Naive thymus-derived CD8-positive, alpha-beta T cell (primary cell): ENCODE data around the gene KANSL3. TPM values are rescaled to one million over a fixed set of nuclear protein-coding genes. Genes with fewer than 3 reads are reported as not detected.

Source experiments
- ATAC-seq, 2 donors: fragments of 150-1000 bp; cut with Tn5 transposase in 1 of 2; sonication (Bioruptor Pico), chemical (Tn5 transposase) in 1 of 2; 1 replicate in 1 of 2; 2 replicates in 1 of 2; pipeline ENCODE4 v1.10.0; 2021; ENCODE audit warnings: mild to moderate bottlenecking in 2 of 2, moderate library complexity in 2 of 2
- POLR2A ChIA-PET: fragments of 350-600 bp; sonication (Branson Sonifier 250); formaldehyde crosslinking; loops from one replicate; lab custom pipeline; 2021; ENCODE audit warnings: antibody characterized with exemption; lab: Charles Lee
- DNase-seq, 10 donors: peaks; one replicate each; pipeline versions ENCODE4 v3.0.0 to v3.0.0-alpha.2; 2020 to 2022
- H3K27ac Mint-ChIP-seq, 10 donors: one replicate each; pipeline ENCODE4 v1.8.0; 2020 to 2022; ENCODE audit warnings: mild to moderate bottlenecking in 10 of 10, mixed read lengths in 10 of 10, moderate library complexity in 4 of 10, inconsistent platforms in 1 of 10
- H3K27me3 Mint-ChIP-seq, 5 donors: one replicate each; pipeline ENCODE4 v1.8.0; 2021 to 2022; ENCODE audit warnings: mixed read lengths in 5 of 5
- H3K36me3 Mint-ChIP-seq, 3 donors: one replicate each; pipeline ENCODE4 v1.8.0; 2020 to 2022; ENCODE audit warnings: mixed read lengths in 3 of 3, mild to moderate bottlenecking in 2 of 3, inconsistent platforms in 1 of 3
- H3K4me1 Mint-ChIP-seq, 4 donors: one replicate each; pipeline ENCODE4 v1.8.0; 2021 to 2022; ENCODE audit warnings: mixed read lengths in 4 of 4
- H3K4me3 Mint-ChIP-seq, 10 donors: one replicate each; pipeline ENCODE4 v1.8.0; 2020 to 2022; ENCODE audit warnings: mild to moderate bottlenecking in 10 of 10, mixed read lengths in 10 of 10, moderate library complexity in 6 of 10, inconsistent platforms in 1 of 10
- H3K9me3 Mint-ChIP-seq, 9 donors: one replicate each; pipeline ENCODE4 v1.8.0; 2020 to 2022; ENCODE audit warnings: mixed read lengths in 9 of 9, mild to moderate bottlenecking in 3 of 9, inconsistent platforms in 1 of 9, moderate library complexity in 1 of 9
- polyA plus RNA-seq, 3 donors: library from polyadenylated mRNA; unstranded; fragments of 300-500 nt; fragmentation: Illumina TruSeq; gene quantifications; one replicate each; pipeline ENCODE4 v1.2.3, GENCODE V29; 2021
- total RNA-seq, 8 experiments: library from RNA in 2 of 8; stranded (reverse) in 2 of 8; gene quantifications; one replicate each; pipeline ENCODE4 v1.2.3 and lab custom pipeline; 2021 to 2026

The KANSL3 gene
- total and polyA plus RNA-seq, 5 experiments from 2014 or later = 8.3 to 61.8 (median 18.2) TPM

DNA sequence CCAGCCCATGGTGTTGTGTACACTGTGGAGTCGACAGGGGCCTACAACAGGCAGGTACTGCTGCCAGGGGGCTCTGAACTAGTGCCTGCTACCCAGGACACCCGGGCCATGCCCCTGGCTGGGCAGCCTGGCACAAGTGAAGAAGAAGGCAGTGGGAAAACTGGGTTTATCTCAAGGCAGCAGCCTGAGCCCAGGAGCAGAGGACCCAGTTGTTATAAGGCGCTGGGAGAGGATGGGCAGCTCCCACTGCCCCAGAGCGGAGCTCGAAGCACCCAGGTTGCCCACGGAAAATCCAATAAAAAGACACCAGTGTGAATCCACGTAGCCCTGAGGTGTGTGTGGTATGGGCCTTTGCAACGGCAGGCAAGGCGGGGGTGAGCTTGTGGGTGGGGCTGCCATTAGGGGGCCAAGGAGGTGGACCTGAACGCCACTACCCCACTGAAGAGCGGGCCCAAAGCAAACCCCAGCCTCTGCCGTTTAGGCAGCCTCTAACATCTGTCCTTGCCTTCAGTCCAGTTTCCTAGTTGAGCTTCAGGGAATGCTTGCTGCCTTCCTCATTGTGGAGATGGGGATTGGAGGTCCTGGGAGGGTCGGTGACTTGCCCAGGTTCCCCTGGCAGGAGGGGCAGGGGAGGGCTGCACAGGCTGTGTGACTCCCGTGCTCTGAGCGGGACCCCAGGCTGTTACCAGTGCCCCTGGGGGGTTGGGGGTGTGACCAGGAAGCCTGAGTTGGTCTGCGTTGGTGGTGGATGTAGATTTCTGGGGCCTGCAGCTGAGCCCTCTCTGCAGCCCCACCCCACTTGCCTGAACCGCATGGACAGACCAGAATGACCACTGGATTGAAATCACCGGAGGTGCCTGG, 85.6 kb downstream of the KANSL3 start:
- H3K27me3 Mint-ChIP-seq = no peaks in the 10 kb centered on the region
- H3K4me1 Mint-ChIP-seq = peaks cover 9 to 33% (median 22%) of the 10 kb centered on the region in 4 donors
- peak in 1 of 10 donors; percentile 23 for DNase-seq
- POLR2A ChIA-PET = interaction anchor here (1.9 to 4.2 kb wide), 5 partner anchors 13 to 41 kb away, joined by 6 to 123 read pairs (median 15); partner anchors contain the start of gene ARID5A
- H3K36me3 Mint-ChIP-seq = peaks cover 0 to 23% (median 0%) of the 10 kb centered on the region in 3 donors
- H3K27ac Mint-ChIP-seq = peak overlapping the region in 8 of 10 donors; percentile 39 to 92 (median 77)
- no peaks in the 10 kb centered on the region for H3K9me3 Mint-ChIP-seq
- ATAC-seq = peak in 1 of 2 donors; percentile 16
- H3K4me3 Mint-ChIP-seq = peak overlapping the region in 5 of 10 donors; percentile 6 to 38 (median 26)

DNA sequence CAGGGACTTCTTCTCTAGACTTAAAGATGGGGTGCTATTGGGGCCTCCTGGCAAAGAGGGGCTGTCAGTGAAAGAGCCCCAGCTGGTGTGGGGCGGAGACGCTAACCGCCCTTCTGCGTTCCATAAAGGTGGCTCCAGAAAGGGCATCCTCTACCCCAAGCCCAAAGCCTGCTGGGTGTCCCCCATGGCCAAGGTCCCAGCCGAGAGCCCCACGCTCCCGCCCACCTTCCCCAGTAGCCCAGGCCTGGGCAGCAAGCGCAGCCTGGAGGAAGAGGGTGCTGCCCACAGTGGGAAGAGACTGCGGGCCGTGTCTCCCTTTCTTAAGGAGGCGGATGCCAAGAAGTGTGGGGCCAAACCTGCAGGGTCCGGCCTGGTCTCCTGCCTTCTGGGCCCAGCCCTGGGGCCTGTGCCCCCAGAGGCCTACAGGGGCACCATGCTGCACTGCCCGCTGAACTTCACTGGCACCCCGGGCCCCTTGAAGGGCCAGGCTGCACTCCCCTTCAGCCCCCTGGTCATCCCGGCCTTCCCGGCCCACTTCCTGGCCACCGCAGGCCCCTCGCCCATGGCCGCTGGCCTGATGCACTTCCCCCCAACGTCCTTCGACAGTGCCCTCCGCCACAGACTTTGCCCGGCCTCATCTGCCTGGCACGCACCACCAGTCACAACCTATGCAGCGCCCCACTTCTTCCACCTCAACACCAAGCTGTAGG, 86.4 kb downstream of the KANSL3 start:
- Mint-ChIP-seq H3K9me3 (no peaks in the 10 kb centered on the region), H3K4me1 (peaks cover 15 to 37% (median 24%) of the 10 kb centered on the region in 4 donors), H3K27me3 (no peaks in the 10 kb centered on the region), H3K4me3 (peak overlapping the region in 1 of 10 donors; percentile 15), H3K27ac (peak overlapping the region in 7 of 10 donors; percentile 39 to 85 (median 69)), H3K36me3 (peaks cover 0 to 29% (median 0%) of the 10 kb centered on the region in 3 donors)
- ATAC-seq (no peak), DNase-seq (peak in 1 of 10 donors; percentile 7)
- POLR2A ChIA-PET = interaction anchor here (2.6 to 4.4 kb wide), 3 partner anchors 12 to 17 kb away, joined by 15 to 123 read pairs (median 52); partner anchors contain the start of gene ARID5A

DNA sequence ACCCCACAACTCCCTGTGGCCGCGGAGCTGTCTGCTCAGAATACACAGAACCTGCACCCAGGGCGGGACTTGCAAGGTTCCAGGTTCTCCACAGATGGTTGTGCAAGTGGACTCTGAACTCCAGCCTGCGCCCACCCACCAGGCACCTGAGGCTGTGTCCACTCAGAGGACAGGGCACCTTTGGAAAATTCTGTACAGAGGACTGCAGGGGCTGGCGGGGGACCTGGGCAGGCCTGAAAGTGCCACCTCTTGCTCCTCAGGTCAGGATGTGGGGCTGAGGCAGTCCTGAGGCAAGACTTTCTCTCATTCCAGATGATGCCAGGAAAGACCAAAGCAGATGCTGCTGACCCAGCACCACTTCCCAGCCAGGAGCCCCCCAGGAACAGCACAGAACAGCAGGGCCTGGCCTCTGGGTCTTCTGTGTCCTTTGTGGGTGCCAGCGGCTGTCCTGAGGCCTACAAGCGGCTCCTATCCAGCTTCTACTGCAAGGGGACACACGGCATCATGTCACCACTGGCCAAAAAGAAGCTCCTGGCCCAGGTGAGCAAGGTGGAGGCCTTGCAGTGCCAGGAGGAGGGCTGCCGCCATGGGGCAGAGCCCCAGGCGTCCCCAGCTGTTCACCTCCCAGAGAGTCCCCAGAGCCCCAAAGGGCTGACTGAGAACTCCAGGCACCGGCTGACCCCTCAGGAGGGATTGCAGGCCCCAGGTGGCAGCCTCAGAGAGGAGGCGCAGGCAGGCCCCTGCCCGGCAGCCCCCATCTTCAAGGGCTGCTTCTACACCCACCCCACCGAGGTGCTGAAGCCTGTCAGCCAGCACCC, 87.1 kb downstream of the KANSL3 start:
- Mint-ChIP-seq H3K4me3 (no peak overlapping the region), H3K36me3 (peaks cover 0 to 33% (median 0%) of the 10 kb centered on the region in 3 donors), H3K4me1 (peaks cover 20 to 45% (median 30%) of the 10 kb centered on the region in 4 donors), H3K27ac (peak overlapping the region in 1 of 10 donors; percentile 85), H3K27me3 (no peaks in the 10 kb centered on the region), H3K9me3 (no peaks in the 10 kb centered on the region)
- ATAC-seq (no peak), DNase-seq (peak in 1 of 10 donors; percentile 10)
- POLR2A ChIA-PET = interaction anchor here (1.0 to 4.4 kb wide), 2 partner anchors 12 to 22 kb away, joined by 3 to 52 read pairs; partner anchors contain the start of gene ARID5A

DNA sequence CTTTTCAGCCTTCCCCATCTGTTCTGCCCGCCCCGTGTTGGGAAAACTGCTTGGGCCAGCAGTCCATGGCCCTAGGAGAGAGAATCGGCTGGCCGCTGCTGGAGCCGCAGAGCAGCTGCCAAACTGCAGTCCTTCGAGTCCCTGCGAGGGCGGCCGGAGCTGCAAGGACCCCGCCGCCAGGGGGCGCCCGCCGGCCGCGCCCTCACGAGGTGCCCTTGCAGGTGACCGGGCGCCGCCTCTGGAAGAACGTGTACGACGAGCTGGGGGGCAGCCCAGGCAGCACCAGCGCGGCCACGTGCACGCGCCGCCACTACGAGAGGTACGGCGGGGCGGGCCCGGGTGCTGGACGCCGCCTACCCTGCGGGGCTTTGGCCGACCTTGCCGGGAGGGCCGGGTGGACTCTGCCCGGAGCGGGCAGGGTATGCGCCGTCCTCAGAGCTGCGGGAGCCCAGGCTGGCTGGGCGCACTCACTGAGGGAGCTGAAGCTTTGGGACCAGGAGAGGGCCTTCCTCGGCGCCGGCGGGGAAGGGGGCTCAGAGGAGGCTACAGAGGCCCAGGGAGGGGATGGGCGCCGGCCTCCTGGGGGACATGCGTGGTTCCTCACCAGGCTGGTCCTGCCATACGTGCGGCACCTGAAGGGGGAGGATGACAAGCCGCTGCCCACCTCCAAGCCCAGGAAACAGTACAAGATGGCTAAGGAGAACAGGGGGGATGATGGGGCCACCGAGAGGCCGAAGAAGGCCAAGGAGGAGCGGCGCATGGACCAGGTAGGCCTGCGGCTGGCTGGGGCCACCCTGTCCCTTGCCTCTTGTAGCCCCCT, 87.9 kb downstream of the KANSL3 start:
- Mint-ChIP-seq H3K36me3 (peaks cover 0 to 40% (median 2%) of the 10 kb centered on the region in 3 donors), H3K4me3 (peak overlapping the region in 1 of 10 donors; percentile 18), H3K9me3 (no peaks in the 10 kb centered on the region), H3K4me1 (peaks cover 21 to 51% (median 39%) of the 10 kb centered on the region in 4 donors), H3K27me3 (no peaks in the 10 kb centered on the region), H3K27ac (peak overlapping the region in 2 of 10 donors; percentile 40 to 56)
- POLR2A ChIA-PET = interaction anchor here (1.0 to 4.4 kb wide), 3 partner anchors 11 to 22 kb away, joined by 3 to 52 read pairs (median 3); partner anchors contain the start of gene ARID5A
- DNase-seq (no peak), ATAC-seq (no peak)

DNA sequence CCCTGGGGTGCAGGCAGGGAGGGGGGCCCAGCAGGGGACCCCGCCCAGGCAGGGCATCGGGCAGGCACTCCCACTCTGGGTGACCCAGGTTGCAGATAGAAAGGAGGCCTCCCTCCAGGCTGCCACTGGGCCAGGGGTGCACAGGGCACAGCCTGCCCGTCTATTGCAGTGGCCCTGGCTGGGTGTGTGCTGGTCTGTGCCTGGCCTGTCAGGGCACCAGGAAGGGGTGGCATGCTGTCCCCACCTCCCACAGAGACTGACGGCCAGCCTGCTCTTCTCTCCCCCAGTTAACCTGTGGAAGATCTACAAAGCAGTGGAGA, 88.7 kb downstream of the KANSL3 start:
- no peaks in the 10 kb centered on the region for H3K27me3 Mint-ChIP-seq
- ATAC-seq (no peak), DNase-seq (no peak)
- H3K27ac Mint-ChIP-seq = no peak overlapping the region
- H3K9me3 Mint-ChIP-seq = no peaks in the 10 kb centered on the region
- H3K4me3 Mint-ChIP-seq = no peak overlapping the region
- POLR2A ChIA-PET = interaction anchor here (1.1 to 4.4 kb wide), 2 partner anchors 10 to 21 kb away, joined by 3 to 52 read pairs; partner anchors contain the start of gene ARID5A
- H3K4me1 Mint-ChIP-seq = peaks cover 24 to 49% (median 41%) of the 10 kb centered on the region in 4 donors
- H3K36me3 Mint-ChIP-seq = peaks cover 0 to 47% (median 6%) of the 10 kb centered on the region in 3 donors

DNA sequence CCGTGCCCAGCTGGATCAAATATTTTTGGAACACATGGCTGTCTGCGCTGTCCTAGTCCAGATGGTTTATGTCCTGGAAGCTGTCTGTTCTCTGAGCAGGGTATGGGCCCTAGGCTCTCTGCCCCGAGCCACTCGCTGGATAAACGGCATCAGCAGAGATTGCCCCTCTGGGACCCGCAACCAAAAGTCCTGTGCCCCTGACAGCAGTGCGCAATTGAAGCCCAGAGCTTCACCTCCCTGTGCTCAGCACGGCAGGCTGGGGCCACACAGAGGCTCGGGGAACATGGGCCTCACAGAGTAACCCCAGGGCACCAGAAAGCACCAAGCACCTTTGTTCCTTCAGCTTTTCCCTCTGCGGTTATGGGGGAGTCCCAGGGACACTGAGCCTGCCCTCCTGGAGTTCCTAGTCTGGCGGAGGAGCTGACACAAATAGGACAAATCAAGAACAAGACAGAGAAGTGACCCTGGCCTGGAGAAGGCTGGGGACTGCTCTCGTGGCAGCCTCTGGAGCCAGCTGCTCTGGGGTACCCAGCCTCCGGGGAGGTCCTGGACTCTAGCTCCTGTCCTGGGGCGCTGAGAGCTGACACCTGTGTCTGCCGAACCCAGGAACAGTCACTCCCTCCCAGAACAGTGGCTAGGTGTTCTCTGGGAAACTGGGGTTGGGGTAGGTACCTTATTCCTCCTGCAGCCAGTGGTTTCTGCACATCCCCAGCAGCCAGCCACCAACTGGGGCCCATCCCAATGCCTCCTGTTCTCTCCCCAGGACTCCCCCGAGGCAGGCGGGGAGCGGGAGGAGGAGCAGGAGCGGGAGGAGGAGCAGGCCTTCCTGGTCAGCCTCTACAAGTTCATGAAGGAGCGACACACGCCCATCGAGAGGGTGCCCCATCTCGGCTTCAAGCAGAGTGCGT, 89.3 kb downstream of the KANSL3 start:
- no peaks in the 10 kb centered on the region for H3K27me3 Mint-ChIP-seq
- no peak for DNase-seq
- H3K9me3 Mint-ChIP-seq = no peaks in the 10 kb centered on the region
- ATAC-seq = no peak
- no peak overlapping the region for H3K4me3 Mint-ChIP-seq
- peak overlapping the region in 3 of 10 donors; percentile 15 to 65 (median 33) for H3K27ac Mint-ChIP-seq
- peaks cover 0 to 53% (median 7%) of the 10 kb centered on the region in 3 donors for H3K36me3 Mint-ChIP-seq
- POLR2A ChIA-PET = interaction anchor here (1.1 to 4.4 kb wide), 4 partner anchors 10 to 21 kb away, joined by 3 to 52 read pairs (median 4); partner anchors contain the start of gene ARID5A
- peaks cover 24 to 49% (median 44%) of the 10 kb centered on the region in 4 donors for H3K4me1 Mint-ChIP-seq

DNA sequence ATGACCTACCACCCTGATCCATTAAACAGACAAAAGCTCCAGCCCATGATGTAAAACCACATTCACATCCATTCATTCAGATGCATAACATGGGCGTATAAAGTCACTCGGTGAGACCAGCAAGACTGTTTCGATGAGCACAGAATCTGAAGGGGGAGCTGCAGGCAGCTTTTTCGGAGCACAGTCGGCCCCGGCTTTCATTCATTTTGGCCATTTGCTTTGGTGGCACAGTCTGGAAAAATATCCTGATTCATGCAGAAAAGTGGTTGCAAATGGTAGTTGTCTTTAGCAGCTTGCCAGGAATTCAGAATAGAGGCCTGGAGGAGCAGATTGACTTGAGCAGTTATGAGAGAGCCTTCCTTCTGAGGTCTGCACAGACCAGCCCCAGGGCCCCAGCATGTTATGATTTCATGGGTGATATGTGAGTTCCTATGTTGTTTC, 90.4 kb downstream of the KANSL3 start:
- Mint-ChIP-seq H3K27ac (peak overlapping the region; percentile 38 to 96 (median 82)), H3K4me1 (peaks cover 21 to 51% (median 50%) of the 10 kb centered on the region in 4 donors), H3K4me3 (peak overlapping the region in 7 of 10 donors; percentile 18 to 77 (median 48)), H3K9me3 (no peaks in the 10 kb centered on the region), H3K36me3 (peaks cover 0 to 60% (median 9%) of the 10 kb centered on the region in 3 donors), H3K27me3 (no peaks in the 10 kb centered on the region)
- POLR2A ChIA-PET = interaction anchor here (0.6 to 4.4 kb wide), 5 partner anchors 9 to 108 kb away, joined by 3 to 52 read pairs (median 3); partner anchors contain the start of gene ARID5A
- no peak for DNase-seq
- no peak for ATAC-seq

DNA sequence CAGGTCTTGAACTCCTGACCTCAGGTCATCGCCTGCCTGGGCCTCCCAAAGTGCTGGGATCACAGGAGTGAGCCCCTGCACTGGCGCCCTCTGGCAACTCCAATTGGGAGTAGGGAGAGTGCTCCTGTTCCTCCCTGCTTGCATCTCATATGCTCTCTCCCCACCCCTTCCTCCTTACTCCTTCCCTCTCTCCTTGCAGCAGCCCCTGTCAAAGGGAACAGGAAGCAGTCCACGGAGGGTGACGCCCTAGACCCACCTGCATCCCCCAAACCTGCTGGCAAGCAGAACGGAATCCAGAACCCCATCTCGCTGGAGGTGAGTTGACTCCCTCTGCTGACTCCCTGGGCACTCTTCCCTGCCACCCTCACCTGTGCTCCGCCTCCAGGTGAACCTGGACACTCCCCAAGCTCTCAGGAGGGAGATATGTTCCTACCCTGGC, 90.9 kb downstream of the KANSL3 start:
- peaks cover 0 to 64% (median 12%) of the 10 kb centered on the region in 3 donors for H3K36me3 Mint-ChIP-seq
- H3K27ac Mint-ChIP-seq = peak overlapping the region; percentile 38 to 96 (median 82)
- ATAC-seq = no peak
- no peaks in the 10 kb centered on the region for H3K9me3 Mint-ChIP-seq
- H3K4me3 Mint-ChIP-seq = peak overlapping the region in 8 of 10 donors; percentile 18 to 77 (median 56)
- POLR2A ChIA-PET = interaction anchor here (0.5 to 4.4 kb wide), 6 partner anchors 8 to 244 kb away, joined by 3 to 52 read pairs (median 3); partner anchors contain the start of gene ARID5A
- peaks cover 23 to 56% (median 55%) of the 10 kb centered on the region in 4 donors for H3K4me1 Mint-ChIP-seq
- no peaks in the 10 kb centered on the region for H3K27me3 Mint-ChIP-seq
- DNase-seq = no peak

DNA sequence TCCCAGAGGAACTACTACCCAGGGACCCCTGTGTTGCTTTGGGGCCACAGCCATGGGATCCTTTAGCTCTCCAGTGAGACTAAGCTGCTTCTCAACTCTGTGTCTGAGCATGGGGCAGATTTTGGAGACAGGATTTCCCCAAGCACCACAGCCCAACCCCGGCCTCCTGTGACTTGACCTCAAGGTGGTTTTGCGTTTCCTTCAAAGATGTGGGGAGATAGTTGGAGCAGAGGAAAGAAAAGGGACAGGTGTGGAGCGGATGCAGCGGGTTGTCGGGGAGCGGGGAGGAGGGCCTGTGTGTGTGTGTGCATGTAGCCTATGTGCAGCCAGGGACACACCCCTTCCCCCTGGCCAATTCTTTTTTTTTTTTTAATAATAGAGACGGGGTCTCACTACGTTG, 91.3 kb downstream of the KANSL3 start:
- DNase-seq (peak in 1 of 10 donors; percentile 26), ATAC-seq (peak; percentile 8 to 30)
- no peaks in the 10 kb centered on the region for H3K27me3 Mint-ChIP-seq
- POLR2A ChIA-PET = interaction anchor here (0.5 to 1.2 kb wide), 3 partner anchors 9 to 244 kb away, joined by 3 read pairs; no protein-coding TSS in a partner anchor
- peak overlapping the region; percentile 13 to 96 (median 82) for H3K27ac Mint-ChIP-seq
- peak overlapping the region in 6 of 10 donors; percentile 23 to 71 (median 58) for H3K4me3 Mint-ChIP-seq
- H3K9me3 Mint-ChIP-seq = no peaks in the 10 kb centered on the region
- H3K4me1 Mint-ChIP-seq = peaks cover 24 to 60% (median 57%) of the 10 kb centered on the region in 4 donors
- peaks cover 0 to 63% (median 12%) of the 10 kb centered on the region in 3 donors for H3K36me3 Mint-ChIP-seq
